CD4-positive, alpha-beta T cell (primary cell): ENCODE results near the gene CCDC144A. TPM values are rescaled to one million over a fixed set of nuclear protein-coding genes. Genes with fewer than 3 reads are reported as not detected.
"Not testable (repeated sequence)": the region's sequence is repeated elsewhere in the genome, so short reads cannot be mapped to it uniquely, and the experiment has no call there.

Experiments
- ATAC-seq: fragments of 200-7000 bp; cut with Tn5 transposase; one replicate; pipeline ENCODE4 v1.10.0; 2022; ENCODE audit warnings: mild to moderate bottlenecking; ENCODE audit not compliant: poor library complexity
- CTCF ChIA-PET: fragments of 350-600 bp; sonication (Branson Sonifier 250); formaldehyde crosslinking; loops from one replicate; lab custom pipeline; 2021; ENCODE audit warnings: antibody characterized with exemption, inconsistent platforms; lab: Charles Lee
- POLR2A ChIA-PET: fragments of 350-600 bp; sonication (Branson Sonifier 250); formaldehyde crosslinking; loops from one replicate; lab custom pipeline; 2021; ENCODE audit warnings: antibody characterized with exemption, inconsistent platforms; lab: Charles Lee
- DNase-seq, 14 experiments: peaks; one replicate each; pipeline ENCODE4 v3.0.0-alpha.2; 2013 to 2020; ENCODE audit warnings: mixed read lengths in 2 of 14
- H3K27ac ChIP-seq, 2 donors: one replicate each; pipeline versions ENCODE4 v1.5.1 to v1.7.0; 2013; ENCODE audit warnings: low read length in 2 of 2, low read depth in 1 of 2, mild to moderate bottlenecking in 1 of 2
- H3K27me3 ChIP-seq, 2 experiments: 1 replicate in 1 of 2; 2 replicates in 1 of 2; pipeline versions ENCODE4 v1.6.1 to v1.7.0; 2013; ENCODE audit warnings: low read length in 2 of 2, control low read depth in 1 of 2, mild to moderate bottlenecking in 1 of 2, moderate library complexity in 1 of 2; ENCODE audit not compliant: insufficient read depth in 2 of 2, control insufficient read depth in 1 of 2
- H3K36me3 ChIP-seq: one replicate; pipeline ENCODE4 v1.6.1; 2013; ENCODE audit warnings: low read length, control low read depth; ENCODE audit not compliant: insufficient read depth
- H3K4me1 ChIP-seq: one replicate; pipeline ENCODE4 v1.6.1; 2013; ENCODE audit warnings: low read length, control low read depth; ENCODE audit not compliant: insufficient read depth
- H3K4me3 ChIP-seq: one replicate; pipeline ENCODE4 v1.5.1; 2013; ENCODE audit warnings: mild to moderate bottlenecking, low read length, moderate library complexity
- H3K9me3 ChIP-seq, 2 experiments: 1 replicate in 1 of 2; 2 replicates in 1 of 2; pipeline versions ENCODE4 v1.6.1 to v1.7.0; 2013; ENCODE audit warnings: low read length in 2 of 2, mild to moderate bottlenecking in 2 of 2, control low read depth in 1 of 2, moderate library complexity in 1 of 2; ENCODE audit not compliant: control insufficient read depth in 1 of 2, insufficient read depth in 1 of 2
- H3K27ac Mint-ChIP-seq: one replicate; pipeline ENCODE4 v1.8.0; 2020; ENCODE audit warnings: mixed read lengths
- H3K27me3 Mint-ChIP-seq: one replicate; pipeline ENCODE4 v1.8.0; 2021; ENCODE audit warnings: mixed read lengths
- H3K36me3 Mint-ChIP-seq: one replicate; pipeline ENCODE4 v1.8.0; 2021; ENCODE audit warnings: low read depth, mixed read lengths
- H3K4me1 Mint-ChIP-seq: one replicate; pipeline ENCODE4 v1.8.0; 2021; ENCODE audit warnings: low read depth, mixed read lengths
- H3K4me3 Mint-ChIP-seq: one replicate; pipeline ENCODE4 v1.8.0; 2020; ENCODE audit warnings: mild to moderate bottlenecking, mixed read lengths
- H3K9me3 Mint-ChIP-seq: one replicate; pipeline ENCODE4 v1.8.0; 2020; ENCODE audit warnings: mixed read lengths
- intact Hi-C, 2 experiments: fragments of 100-400 bp; cut with DNase I in 1 of 2; cut with micrococcal nuclease in 1 of 2; formaldehyde crosslinking; loops; one replicate each; pipeline versions ENCODE4 v1.15.1 to v1.9.0; 2023 to 2025; cut with DNase I, micrococcal nuclease
- total RNA-seq, 174 experiments: library from RNA in 2 of 174; stranded (reverse) in 2 of 174; gene quantifications; one replicate each; pipeline ENCODE4 v1.2.3 and lab custom pipeline; 2021 to 2026
- TF ChIP-seq, protein P1 (sequence below): fragments of 200-600 bp; IDR thresholded peaks from one replicate; pipeline ENCODE4 v1.8.0; 2022; ENCODE audit warnings: antibody characterized with exemption, mild to moderate bottlenecking

CCDC144A gene
- total RNA-seq, 2 experiments from 2014 or later, result 10.1 to 11.1 TPM

DNA sequence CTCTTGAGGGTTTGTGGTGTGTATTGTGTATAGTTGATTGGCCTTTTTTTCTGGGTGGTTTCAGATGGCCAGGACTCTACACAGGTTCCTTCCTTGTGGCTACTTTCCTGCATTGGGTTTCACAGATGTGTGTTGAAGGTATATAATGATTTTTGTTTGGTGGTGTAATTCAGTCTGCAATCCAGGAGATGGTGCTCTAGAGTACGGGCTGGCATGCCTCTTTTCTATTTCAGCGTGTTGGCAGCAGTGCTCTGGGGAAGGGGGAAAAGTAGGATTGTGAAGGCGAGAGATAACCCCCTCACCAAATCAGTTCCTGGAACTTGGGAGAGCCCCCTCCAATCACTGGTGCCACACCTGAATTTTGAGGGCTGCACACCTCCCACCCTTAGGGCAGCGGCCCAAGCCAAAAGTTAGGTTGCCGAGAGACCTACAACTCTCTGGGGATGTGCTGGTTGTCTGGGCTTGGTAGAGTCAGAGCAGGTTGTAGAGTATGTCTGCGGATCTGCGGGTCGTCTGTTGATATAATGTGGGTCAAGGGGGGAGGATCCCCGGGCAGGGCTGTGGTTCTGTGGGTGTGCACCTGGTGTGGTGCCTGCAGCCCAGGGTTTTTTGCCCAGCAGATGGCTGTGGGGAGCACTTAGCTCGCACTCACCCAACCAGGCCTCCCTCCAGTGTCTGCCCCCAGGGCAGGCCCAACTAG, 61.3 kb downstream of the CCDC144A start:
- intact Hi-C loops, H3K4me3 ChIP-seq, H3K27ac Mint-ChIP-seq, H3K9me3 Mint-ChIP-seq, H3K27me3 ChIP-seq, H3K4me1 Mint-ChIP-seq, H3K9me3 ChIP-seq, H3K4me1 ChIP-seq, H3K36me3 ChIP-seq, CTCF ChIA-PET, H3K36me3 Mint-ChIP-seq, POLR2A ChIA-PET, H3K27ac ChIP-seq, H3K4me3 Mint-ChIP-seq: not testable (repeated sequence)
- TF ChIP-seq, protein P1, sequence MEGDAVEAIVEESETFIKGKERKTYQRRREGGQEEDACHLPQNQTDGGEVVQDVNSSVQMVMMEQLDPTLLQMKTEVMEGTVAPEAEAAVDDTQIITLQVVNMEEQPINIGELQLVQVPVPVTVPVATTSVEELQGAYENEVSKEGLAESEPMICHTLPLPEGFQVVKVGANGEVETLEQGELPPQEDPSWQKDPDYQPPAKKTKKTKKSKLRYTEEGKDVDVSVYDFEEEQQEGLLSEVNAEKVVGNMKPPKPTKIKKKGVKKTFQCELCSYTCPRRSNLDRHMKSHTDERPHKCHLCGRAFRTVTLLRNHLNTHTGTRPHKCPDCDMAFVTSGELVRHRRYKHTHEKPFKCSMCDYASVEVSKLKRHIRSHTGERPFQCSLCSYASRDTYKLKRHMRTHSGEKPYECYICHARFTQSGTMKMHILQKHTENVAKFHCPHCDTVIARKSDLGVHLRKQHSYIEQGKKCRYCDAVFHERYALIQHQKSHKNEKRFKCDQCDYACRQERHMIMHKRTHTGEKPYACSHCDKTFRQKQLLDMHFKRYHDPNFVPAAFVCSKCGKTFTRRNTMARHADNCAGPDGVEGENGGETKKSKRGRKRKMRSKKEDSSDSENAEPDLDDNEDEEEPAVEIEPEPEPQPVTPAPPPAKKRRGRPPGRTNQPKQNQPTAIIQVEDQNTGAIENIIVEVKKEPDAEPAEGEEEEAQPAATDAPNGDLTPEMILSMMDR, result peak; percentile 23
- DNase-seq (peak in 3 of 14 experiments; percentile 20 to 24 (median 22)), ATAC-seq (peak; percentile 87)
- peaks cover 30% of the 10 kb centered on the region for H3K27me3 Mint-ChIP-seq

DNA sequence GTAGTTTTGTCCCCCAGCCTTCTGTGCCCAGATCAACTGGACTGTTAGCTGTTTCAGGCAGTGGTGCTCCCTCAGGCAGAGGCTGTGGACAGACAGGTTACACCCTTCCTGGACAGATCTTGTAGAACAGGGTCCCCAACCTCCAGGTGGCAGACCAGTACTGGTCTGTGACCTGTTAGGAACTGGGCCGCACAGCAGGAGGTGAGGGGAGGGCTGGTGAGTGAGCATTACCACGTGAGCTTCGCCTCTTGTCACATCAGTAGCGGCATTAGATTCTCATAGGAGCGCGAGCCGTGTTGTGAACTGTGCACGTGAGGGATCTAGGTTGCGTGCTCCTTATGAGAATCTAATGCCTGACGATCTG, 61.9 kb downstream of the CCDC144A start:
- H3K9me3 ChIP-seq, H3K4me1 Mint-ChIP-seq, CTCF ChIA-PET, intact Hi-C loops, H3K4me1 ChIP-seq, H3K9me3 Mint-ChIP-seq, H3K36me3 ChIP-seq, POLR2A ChIA-PET, H3K27ac ChIP-seq, H3K36me3 Mint-ChIP-seq, H3K4me3 Mint-ChIP-seq, ATAC-seq, H3K27ac Mint-ChIP-seq, H3K4me3 ChIP-seq, DNase-seq, H3K27me3 ChIP-seq: not testable (repeated sequence)
- H3K27me3 Mint-ChIP-seq, result peaks cover 25% of the 10 kb centered on the region

DNA sequence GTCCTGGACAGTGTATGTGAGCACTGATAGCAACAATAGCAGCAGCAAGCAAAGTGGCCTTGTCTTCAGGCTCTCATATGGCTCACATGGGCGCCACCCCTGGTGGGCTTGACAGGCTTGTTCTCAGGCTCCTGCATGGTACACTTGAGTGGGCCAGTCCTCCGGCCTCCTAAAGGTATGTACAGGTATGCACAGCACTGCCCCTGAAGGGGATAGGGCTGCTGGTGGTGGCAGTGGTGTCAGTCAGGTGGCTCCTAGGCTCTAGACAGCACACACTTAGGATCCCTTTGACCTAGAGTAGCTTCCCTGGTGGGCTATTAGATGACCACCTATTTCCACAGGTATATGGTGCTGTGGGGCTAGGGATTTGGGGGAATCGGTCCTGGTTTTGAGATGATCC, 67.5 kb downstream of the CCDC144A start:
- DNase-seq, H3K4me1 ChIP-seq, H3K36me3 ChIP-seq, H3K27me3 Mint-ChIP-seq, H3K27ac Mint-ChIP-seq, POLR2A ChIA-PET, H3K9me3 Mint-ChIP-seq, H3K27me3 ChIP-seq, CTCF ChIA-PET, H3K4me3 Mint-ChIP-seq, H3K36me3 Mint-ChIP-seq, H3K4me3 ChIP-seq, H3K27ac ChIP-seq, H3K4me1 Mint-ChIP-seq, intact Hi-C loops, ATAC-seq, H3K9me3 ChIP-seq: not testable (repeated sequence)

DNA sequence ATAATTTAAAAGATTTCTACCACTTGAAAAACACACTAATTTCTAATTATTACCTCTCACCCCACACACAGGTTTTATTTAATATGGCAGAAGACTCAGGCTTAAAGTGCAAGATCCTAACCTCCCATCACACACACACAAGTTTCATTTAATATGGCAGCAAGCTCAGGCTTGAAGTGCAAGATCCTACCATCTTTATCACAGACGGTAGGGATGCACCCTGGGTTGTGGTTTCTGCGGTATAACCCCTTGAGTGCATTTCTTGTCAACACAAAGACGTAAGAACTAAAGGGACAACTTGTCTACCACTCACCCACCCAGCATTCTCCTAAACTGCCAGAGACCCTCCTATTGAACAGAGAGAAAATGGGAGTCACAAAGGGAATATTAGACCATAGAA, 68.1 kb downstream of the CCDC144A start:
- DNase-seq, H3K27ac Mint-ChIP-seq, H3K36me3 ChIP-seq, H3K4me1 ChIP-seq, H3K4me1 Mint-ChIP-seq, CTCF ChIA-PET, H3K27me3 Mint-ChIP-seq, H3K27me3 ChIP-seq, H3K27ac ChIP-seq, H3K9me3 Mint-ChIP-seq, ATAC-seq, H3K4me3 Mint-ChIP-seq, intact Hi-C loops, POLR2A ChIA-PET, H3K9me3 ChIP-seq, H3K4me3 ChIP-seq, H3K36me3 Mint-ChIP-seq: not testable (repeated sequence)

DNA sequence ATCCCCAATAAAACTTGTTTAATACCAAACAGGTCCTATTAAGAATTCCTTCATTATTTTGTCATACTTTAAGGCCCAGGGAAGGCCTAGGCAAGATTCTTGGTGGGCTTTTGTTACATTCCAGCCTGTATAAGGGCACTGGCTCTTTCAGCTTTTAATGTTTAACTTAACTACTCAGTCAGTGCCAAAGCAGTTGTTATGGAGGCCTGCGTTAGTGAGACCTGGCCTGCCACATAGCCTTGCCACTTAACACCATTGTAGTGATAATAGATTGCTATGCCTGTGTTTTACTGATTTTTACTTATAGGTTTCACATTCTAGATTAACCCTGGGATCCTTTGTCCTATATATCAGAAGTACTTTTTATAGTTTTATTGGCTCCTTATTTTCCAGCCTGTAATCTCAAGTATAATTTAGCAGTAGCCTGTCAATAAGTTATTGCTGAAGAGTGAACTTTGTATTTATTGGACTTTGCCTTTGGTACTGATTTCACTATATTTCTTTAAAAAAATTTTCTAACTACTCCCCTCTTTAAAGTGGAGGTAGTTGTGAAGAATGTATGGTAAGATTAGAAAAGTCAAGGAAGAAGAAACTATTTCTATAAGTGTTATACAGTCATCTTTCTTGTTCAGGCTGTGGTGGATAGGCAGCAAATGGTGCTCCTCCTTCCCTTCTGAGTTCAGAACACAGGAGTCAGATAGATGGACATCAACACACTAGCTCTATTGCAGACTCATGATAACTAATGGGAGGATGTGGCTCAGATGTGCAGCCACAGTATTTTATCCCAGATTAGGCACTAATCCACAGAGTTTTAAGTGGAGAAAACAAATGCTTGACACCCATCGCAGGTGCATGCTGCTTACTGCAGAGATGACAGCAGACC, 78.5 kb downstream of the CCDC144A start:
- CTCF ChIA-PET, result not testable (repeated sequence)

DNA sequence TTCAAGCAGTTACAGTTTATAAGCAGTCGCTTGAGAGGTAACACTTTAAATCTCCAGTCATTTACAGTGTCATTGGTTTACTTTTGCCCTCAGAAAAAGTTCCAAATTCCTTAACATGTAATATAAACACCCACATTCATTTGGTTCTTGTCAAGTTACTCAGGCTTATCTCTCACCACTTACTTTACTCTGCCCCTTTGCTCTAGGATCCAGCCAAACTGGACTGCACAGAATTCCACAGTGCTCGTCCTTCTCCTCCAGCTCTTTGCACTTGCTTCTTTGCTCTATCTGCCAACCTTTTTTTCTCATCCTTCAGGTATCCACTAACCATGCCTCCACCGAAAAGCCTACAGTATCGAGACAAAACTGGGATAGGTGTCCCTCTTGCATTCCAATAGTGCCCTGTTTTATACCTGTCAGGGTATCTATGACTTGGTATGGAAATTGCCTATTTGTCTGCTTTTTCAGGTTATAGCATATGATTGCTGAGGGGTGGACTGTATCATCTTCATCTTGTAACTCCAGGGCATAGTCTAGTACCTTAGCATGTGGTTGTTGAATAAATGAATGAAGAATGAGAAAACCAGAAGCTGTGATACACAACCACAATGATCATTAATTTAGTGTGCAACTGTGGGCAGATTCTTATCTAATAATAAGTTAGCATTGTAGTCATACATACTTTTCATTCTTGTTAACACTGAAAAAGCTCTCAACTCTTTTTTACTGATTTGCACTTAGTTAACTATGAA, 82.5 kb downstream of the CCDC144A start:
- H3K27me3 Mint-ChIP-seq, POLR2A ChIA-PET, CTCF ChIA-PET, H3K4me1 Mint-ChIP-seq, H3K27ac ChIP-seq, H3K36me3 Mint-ChIP-seq, H3K9me3 Mint-ChIP-seq, H3K27ac Mint-ChIP-seq, H3K4me3 Mint-ChIP-seq, H3K36me3 ChIP-seq, H3K4me1 ChIP-seq, ATAC-seq, DNase-seq, intact Hi-C loops, H3K27me3 ChIP-seq, H3K4me3 ChIP-seq, H3K9me3 ChIP-seq: not testable (repeated sequence)

More for the DNA sequence above, 78.5 kb downstream of the CCDC144A start:
- DNase-seq, H3K4me1 Mint-ChIP-seq, intact Hi-C loops, H3K9me3 ChIP-seq, H3K4me3 Mint-ChIP-seq, POLR2A ChIA-PET, H3K9me3 Mint-ChIP-seq, H3K27me3 Mint-ChIP-seq, H3K27ac ChIP-seq, H3K36me3 Mint-ChIP-seq, H3K4me1 ChIP-seq, H3K27ac Mint-ChIP-seq, H3K27me3 ChIP-seq, H3K36me3 ChIP-seq, H3K4me3 ChIP-seq, ATAC-seq: not testable (repeated sequence)
